SK-N-SH (cell line): ENCODE results near the gene AFF3. TPM values are rescaled to one million over a fixed set of nuclear protein-coding genes. Genes with fewer than 3 reads are reported as not detected.

Experiments used
- CTCF ChIA-PET: fragments of 300-600, 350-600 bp; formaldehyde crosslinking; extraction: SDS; loops from one replicate; lab custom pipeline; 2021; lab: Yijun Ruan, JAX
- POLR2A ChIA-PET: fragments of 350-600 bp; sonication (Branson Sonifier 250); formaldehyde crosslinking; extraction: SDS; loops from one replicate; lab custom pipeline; 2020; ENCODE audit warnings: antibody characterized with exemption, inconsistent platforms; lab: Yijun Ruan, JAX
- DNase-seq: peaks from one replicate; pipeline ENCODE4 v3.0.0; 2012
- H2AFZ ChIP-seq: fragments of 200-600 bp; sonication (generic); 2 replicates; pipeline ENCODE4 v1.8.1; 2016; ENCODE audit warnings: antibody characterized with exemption, mild to moderate bottlenecking, low read depth
- H3F3A ChIP-seq: fragments of 200-600 bp; sonication (generic); replicated peaks from 2 replicates; pipeline ENCODE3; 2016; ENCODE audit warnings: antibody characterized with exemption, mild to moderate bottlenecking; ENCODE audit not compliant: insufficient read depth
- H3K27ac ChIP-seq, 2 experiments: fragments of 200-500 bp in 1 of 2; fragments of 200-600 bp in 1 of 2; sonication (Bioruptor generic) in 1 of 2; sonication (generic), shearing (Covaris generic) in 1 of 2; 2 replicates each; pipeline versions ENCODE4 v1.5.1 to v1.6.1; 2014 to 2016; ENCODE audit warnings: low read depth in 2 of 2, inconsistent platforms in 1 of 2, low read length in 1 of 2, mild to moderate bottlenecking in 1 of 2, mixed read lengths in 1 of 2
- H3K27me3 ChIP-seq: fragments of 200-600 bp; sonication (generic), shearing (Covaris generic); 2 replicates; pipeline ENCODE4 v1.6.1; 2016; ENCODE audit warnings: mixed run types; ENCODE audit not compliant: insufficient read depth
- H3K36me3 ChIP-seq, 2 experiments: fragments of 200-500 bp in 1 of 2; fragments of 200-600 bp in 1 of 2; sonication (Bioruptor generic) in 1 of 2; sonication (generic) in 1 of 2; replicated peaks in 1 of 2; 2 replicates each; pipeline versions ENCODE3 to v1.5.1; 2014 to 2016; ENCODE audit warnings: low read length in 1 of 2, mild to moderate bottlenecking in 1 of 2; ENCODE audit not compliant: insufficient read depth in 2 of 2, control insufficient read depth in 1 of 2
- H3K4me1 ChIP-seq, 2 experiments: fragments of 200-500 bp in 1 of 2; fragments of 200-600 bp in 1 of 2; sonication (Bioruptor generic) in 1 of 2; sonication (generic), shearing (Covaris generic) in 1 of 2; 2 replicates each; pipeline versions ENCODE4 v1.5.1 to v1.6.1; 2014 to 2016; ENCODE audit warnings: low read depth in 1 of 2, low read length in 1 of 2, mixed run types in 1 of 2; ENCODE audit not compliant: insufficient read depth in 2 of 2, control insufficient read depth in 1 of 2
- H3K4me2 ChIP-seq: fragments of 200-600 bp; sonication (generic), shearing (Covaris generic); 2 replicates; pipeline ENCODE4 v1.6.1; 2017; ENCODE audit warnings: mixed run types
- H3K4me3 ChIP-seq, 2 experiments: fragments of 200-500 bp in 1 of 2; fragments of 200-600 bp in 1 of 2; sonication (Bioruptor generic) in 1 of 2; sonication (generic), shearing (Covaris generic) in 1 of 2; 2 replicates each; pipeline versions ENCODE4 v1.5.1 to v1.8.1; 2014 to 2016; ENCODE audit warnings: low read depth in 2 of 2, inconsistent platforms in 1 of 2, low read length in 1 of 2, mild to moderate bottlenecking in 1 of 2, mixed read lengths in 1 of 2, moderate library complexity in 1 of 2
- H3K79me2 ChIP-seq: fragments of 200-600 bp; sonication (generic); 2 replicates; pipeline ENCODE4 v1.8.1; 2017; ENCODE audit warnings: mild to moderate bottlenecking; ENCODE audit not compliant: insufficient read depth
- H3K9ac ChIP-seq: fragments of 200-600 bp; sonication (generic); 2 replicates; pipeline ENCODE4 v1.6.1; 2017; ENCODE audit warnings: mixed run types
- H3K9me2 ChIP-seq: fragments of 200-600 bp; sonication (generic); 2 replicates; pipeline ENCODE4 v1.6.1; 2017; ENCODE audit warnings: mixed run types
- H3K9me3 ChIP-seq: fragments of 200-600 bp; sonication (generic); 2 replicates; pipeline ENCODE4 v1.6.1; 2017; ENCODE audit warnings: mixed run types, mild to moderate bottlenecking, moderate library complexity
- H4K20me1 ChIP-seq: fragments of 200-600 bp; sonication (generic); 2 replicates; pipeline ENCODE4 v1.6.1; 2017; ENCODE audit warnings: mild to moderate bottlenecking, mixed run types; ENCODE audit not compliant: insufficient read depth
- FOXJ3 ChIP-seq: sonication (generic); formaldehyde crosslinking; IDR thresholded peaks from 2 replicates; pipeline ENCODE4 v1.5.1; 2020; ENCODE audit warnings: mild to moderate bottlenecking, missing genetic modification reagents
- FOXM1 ChIP-seq: IDR thresholded peaks from 2 replicates; pipeline ENCODE4 v1.4.0; 2012; ENCODE audit warnings: low read depth, mild to moderate bottlenecking
- GABPA ChIP-seq: IDR thresholded peaks from 2 replicates; pipeline ENCODE4 v1.4.0; 2012; ENCODE audit warnings: low read depth, mild to moderate bottlenecking
- JUND ChIP-seq: IDR thresholded peaks from 2 replicates; pipeline ENCODE4 v1.4.0; 2012
- MAX ChIP-seq: IDR thresholded peaks from 2 replicates; pipeline ENCODE4 v1.4.0; 2012; ENCODE audit warnings: low read depth
- MEF2A ChIP-seq: IDR thresholded peaks from 2 replicates; pipeline ENCODE4 v1.4.0; 2012; ENCODE audit warnings: low read depth, borderline replicate concordance
- NFIC ChIP-seq: IDR thresholded peaks from 2 replicates; pipeline ENCODE4 v1.4.0; 2012; ENCODE audit warnings: borderline replicate concordance
- PBX3 ChIP-seq: IDR thresholded peaks from 2 replicates; pipeline ENCODE4; 2012
- RCOR1 ChIP-seq: fragments of 150-350 bp; IDR thresholded peaks from 2 replicates; pipeline ENCODE4 v1.6.1; 2017; ENCODE audit warnings: antibody characterized with exemption, low read length
- REST ChIP-seq: IDR thresholded peaks from 2 replicates; pipeline ENCODE4 v1.6.1; 2012; ENCODE audit warnings: mild to moderate bottlenecking, low read depth, low read length, moderate library complexity
- RFX5 ChIP-seq: IDR thresholded peaks from 2 replicates; pipeline ENCODE4 v1.6.1; 2012; ENCODE audit warnings: mild to moderate bottlenecking, improper control_type of control experiment, low read length
- RXRA ChIP-seq: IDR thresholded peaks from 2 replicates; pipeline ENCODE4 v1.4.0; 2012; ENCODE audit warnings: low read depth, mild to moderate bottlenecking, borderline replicate concordance
- SIN3A ChIP-seq: IDR thresholded peaks from 2 replicates; pipeline ENCODE4 v1.6.1; 2012; ENCODE audit warnings: low read depth, mild to moderate bottlenecking, low read length, moderate library complexity, borderline replicate concordance
- SMC3 ChIP-seq: IDR thresholded peaks from 2 replicates; pipeline ENCODE4 v1.6.1; 2012; ENCODE audit warnings: low read depth, low read length, improper control_type of control experiment
- USF1 ChIP-seq: IDR thresholded peaks from 2 replicates; pipeline ENCODE4 v1.4.0; 2012; ENCODE audit warnings: low read depth, borderline replicate concordance
- WGBS: methylation state at CpG from one replicate; pipeline ENCODE4 v1.1.6; 2017; ENCODE audit warnings: low lambda C conversion rate; 5-methylcytosine and 5-hydroxymethylcytosine counted together
- polyA plus RNA-seq, 3 experiments: library from polyadenylated mRNA; depleted of rRNA; stranded (reverse); fragments of >200 nt; gene quantifications; 2 replicates each; pipeline ENCODE4 v1.2.3, GENCODE V29; 2012
- TF ChIP-seq, protein P1 (sequence below): fragments of 150-350 bp; IDR thresholded peaks from 2 replicates; pipeline ENCODE4 v1.6.1; 2016; ENCODE audit warnings: mild to moderate bottlenecking, low read depth, low read length

The AFF3 gene
- polyA plus RNA-seq, 1 of the 3 experiments (the other 2 are of a cell fraction), result 0.36 TPM

GRCh38 chr2:99827296-99827999 lies 314.9 kb downstream of the AFF3 start:
- no peak overlapping the region for H3K4me2 ChIP-seq
- H3K9ac ChIP-seq, result no peak overlapping the region
- H3K79me2 ChIP-seq, result no peaks in the 10 kb centered on the region
- H3K9me3 ChIP-seq, result no peaks in the 10 kb centered on the region
- no peaks in the 10 kb centered on the region for H3K36me3 ChIP-seq
- no peaks in the 10 kb centered on the region for H3K9me2 ChIP-seq
- no peak overlapping the region for H3K4me3 ChIP-seq
- H3K27ac ChIP-seq, result no peak overlapping the region
- WGBS, result 57% methylated on average over 8 of the region's 8 CpGs
- no peaks in the 10 kb centered on the region for H3F3A ChIP-seq
- TF ChIP-seq RXRA (no peak), FOXJ3 (CRISPR knock-in tag) (no peak), FOXM1 (no peak), REST (no peak), SMC3 (no peak), RFX5 (no peak), MEF2A (no peak), MAX (no peak)
- H2AFZ ChIP-seq, result no peak overlapping the region
- no peaks in the 10 kb centered on the region for H3K27me3 ChIP-seq
- ChIA-PET CTCF (no interaction called here), POLR2A (no interaction called here)
- DNase-seq, result no peak
- H3K4me1 ChIP-seq, result peaks cover 0 to 3% of the 10 kb centered on the region in 2 experiments; a peak in 3 of 4 replicates
- H4K20me1 ChIP-seq, result no peaks in the 10 kb centered on the region

- H3K36me3 ChIP-seq, result no peaks in the 10 kb centered on the region
- no peaks in the 10 kb centered on the region for H3K9me3 ChIP-seq
- H3K27me3 ChIP-seq, result no peaks in the 10 kb centered on the region
- POLR2A ChIA-PET, result no interaction called here
- peak; percentile 23 for DNase-seq
- CTCF ChIA-PET, result interaction anchor here (0.7 to 1.6 kb wide), 5 partner anchors 9 to 437 kb away, joined by 3 to 6 read pairs (median 3); no protein-coding TSS in a partner anchor
- H3K4me1 ChIP-seq, result peaks cover 0 to 3% of the 10 kb centered on the region in 2 experiments; a peak in 3 of 4 replicates
- no peak overlapping the region for H3K4me3 ChIP-seq
- H3K79me2 ChIP-seq, result no peaks in the 10 kb centered on the region
- no peaks in the 10 kb centered on the region for H3K9me2 ChIP-seq
- no peak overlapping the region for H2AFZ ChIP-seq
- H3K4me2 ChIP-seq, result no peak overlapping the region
- H3F3A ChIP-seq, result no peaks in the 10 kb centered on the region
- H3K27ac ChIP-seq, result no peak overlapping the region; a peak in 1 of 4 replicates
- H4K20me1 ChIP-seq, result no peaks in the 10 kb centered on the region
- H3K9ac ChIP-seq, result no peak overlapping the region
- no peak for TF ChIP-seq SMC3
- no peak for TF ChIP-seq NFIC
- no peak for TF ChIP-seq FOXJ3 (CRISPR knock-in tag)
- TF ChIP-seq REST, result no peak
- no peak for TF ChIP-seq JUND
- TF ChIP-seq MEF2A, result no peak
- TF ChIP-seq GABPA, result no peak
- TF ChIP-seq PBX3, result no peak
- TF ChIP-seq USF1, result no peak
- TF ChIP-seq SIN3A, result no peak
- TF ChIP-seq, protein P1, sequence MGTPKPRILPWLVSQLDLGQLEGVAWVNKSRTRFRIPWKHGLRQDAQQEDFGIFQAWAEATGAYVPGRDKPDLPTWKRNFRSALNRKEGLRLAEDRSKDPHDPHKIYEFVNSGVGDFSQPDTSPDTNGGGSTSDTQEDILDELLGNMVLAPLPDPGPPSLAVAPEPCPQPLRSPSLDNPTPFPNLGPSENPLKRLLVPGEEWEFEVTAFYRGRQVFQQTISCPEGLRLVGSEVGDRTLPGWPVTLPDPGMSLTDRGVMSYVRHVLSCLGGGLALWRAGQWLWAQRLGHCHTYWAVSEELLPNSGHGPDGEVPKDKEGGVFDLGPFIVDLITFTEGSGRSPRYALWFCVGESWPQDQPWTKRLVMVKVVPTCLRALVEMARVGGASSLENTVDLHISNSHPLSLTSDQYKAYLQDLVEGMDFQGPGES, result no peak
- no peak for TF ChIP-seq RCOR1
These were observed 316.8 kb downstream of the AFF3 start for GRCh38 chr2:99825630-99826029.
